Lower leg skin (tissue), 4 donors: ENCODE results near the gene NCBP3. TPM values are rescaled to one million over a fixed set of nuclear protein-coding genes. Genes with fewer than 3 reads are reported as not detected.

Source experiments
- DNase-seq, 2 donors: peaks; one replicate each; pipeline ENCODE4 v3.0.0-alpha.2; 2019; ENCODE audit warnings: low spot score in 2 of 2
- H3K4me3 ChIP-seq: fragments of 200-600 bp; sonication (generic); 2 replicates; pipeline ENCODE4 v1.5.1; 2017; ENCODE audit warnings: mild to moderate bottlenecking, low read depth; ENCODE audit not compliant: poor library complexity, severe bottlenecking
- POLR2A ChIP-seq, 2 donors: fragments of 450-650 bp; IDR thresholded peaks; one replicate each; pipeline ENCODE4 v1.6.1; 2016 to 2017; ENCODE audit warnings: antibody characterized with exemption in 2 of 2, mild to moderate bottlenecking in 1 of 2, moderate library complexity in 1 of 2
- WGBS, 2 donors: methylation state at CpG; one replicate each; pipeline ENCODE4 v1.1.5; 2018; 5-methylcytosine and 5-hydroxymethylcytosine counted together
- intact Hi-C: fragments of 100-400 bp; cut with DNase I; formaldehyde crosslinking; loops from one replicate; pipeline ENCODE4 v1.15.0; 2023; ENCODE audit warnings: low total_unique reads
- total RNA-seq, 4 donors: library from RNA; depleted of rRNA; stranded (reverse); fragments of >200 nt; gene quantifications; one replicate each; pipeline ENCODE4 v1.1.0, GENCODE V29; 2016
- TF ChIP-seq, protein P1 (sequence below), 3 donors: fragments of 450-650 bp; IDR thresholded peaks; one replicate each; pipeline ENCODE4 v1.5.1; 2016; ENCODE audit warnings: antibody characterized with exemption in 3 of 3, mild to moderate bottlenecking in 3 of 3, moderate library complexity in 2 of 3

NCBP3 gene
- total RNA-seq, 4 donors from 2014 or later = 21.6 to 24.4 (median 23.3) TPM

DNA sequence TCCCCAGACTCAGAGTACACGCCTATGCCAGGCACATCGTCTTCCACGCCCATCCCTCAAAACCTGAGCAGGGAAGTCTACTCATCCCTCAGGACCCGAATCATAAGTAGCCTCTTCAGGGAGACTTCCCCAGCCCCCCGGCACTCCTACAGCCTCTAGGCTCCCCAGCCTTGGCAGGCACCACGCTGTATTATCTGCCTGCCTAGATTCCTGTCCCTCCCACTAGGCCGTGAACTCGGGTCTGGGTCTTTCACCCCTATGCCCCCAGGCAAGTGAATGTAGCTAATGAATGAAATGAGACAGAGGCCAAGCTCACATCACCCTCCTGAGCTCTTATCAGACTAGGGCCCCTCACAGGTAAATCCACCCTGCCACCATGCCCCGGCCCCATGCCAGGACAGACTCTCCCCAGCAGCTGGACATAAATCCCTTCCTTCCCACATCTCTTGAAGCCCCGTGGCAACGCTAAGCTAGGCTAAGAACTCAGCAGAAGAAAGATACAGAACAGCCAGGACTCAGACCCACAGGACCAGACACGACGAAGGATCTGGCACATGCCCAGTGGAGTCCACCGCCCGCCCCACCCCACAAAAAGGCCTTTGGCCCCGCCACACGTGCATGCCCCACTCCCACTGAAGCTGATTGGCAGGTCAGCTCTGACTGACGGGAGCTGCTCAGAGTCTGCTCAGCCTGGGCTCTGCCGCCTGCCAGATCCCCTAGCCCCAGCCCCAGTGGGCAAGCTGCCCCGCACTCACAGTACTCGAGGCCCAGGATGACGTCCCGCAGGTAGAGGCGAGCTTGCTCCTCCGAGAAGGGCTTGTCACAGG lies 33.8 kb upstream of the NCBP3 start:
- 52% methylated on average over 16 to 25 of the region's 25 CpGs for WGBS, 2 donors
- no peak overlapping the region for H3K4me3 ChIP-seq
- TF ChIP-seq, protein P1, sequence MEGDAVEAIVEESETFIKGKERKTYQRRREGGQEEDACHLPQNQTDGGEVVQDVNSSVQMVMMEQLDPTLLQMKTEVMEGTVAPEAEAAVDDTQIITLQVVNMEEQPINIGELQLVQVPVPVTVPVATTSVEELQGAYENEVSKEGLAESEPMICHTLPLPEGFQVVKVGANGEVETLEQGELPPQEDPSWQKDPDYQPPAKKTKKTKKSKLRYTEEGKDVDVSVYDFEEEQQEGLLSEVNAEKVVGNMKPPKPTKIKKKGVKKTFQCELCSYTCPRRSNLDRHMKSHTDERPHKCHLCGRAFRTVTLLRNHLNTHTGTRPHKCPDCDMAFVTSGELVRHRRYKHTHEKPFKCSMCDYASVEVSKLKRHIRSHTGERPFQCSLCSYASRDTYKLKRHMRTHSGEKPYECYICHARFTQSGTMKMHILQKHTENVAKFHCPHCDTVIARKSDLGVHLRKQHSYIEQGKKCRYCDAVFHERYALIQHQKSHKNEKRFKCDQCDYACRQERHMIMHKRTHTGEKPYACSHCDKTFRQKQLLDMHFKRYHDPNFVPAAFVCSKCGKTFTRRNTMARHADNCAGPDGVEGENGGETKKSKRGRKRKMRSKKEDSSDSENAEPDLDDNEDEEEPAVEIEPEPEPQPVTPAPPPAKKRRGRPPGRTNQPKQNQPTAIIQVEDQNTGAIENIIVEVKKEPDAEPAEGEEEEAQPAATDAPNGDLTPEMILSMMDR (IDR thresholded peaks at IDR 0.05) = no peak
- TF ChIP-seq POLR2A (IDR thresholded peaks at IDR 0.05) = no peak
- no peak for DNase-seq
- intact Hi-C loops = no loop called here

DNA sequence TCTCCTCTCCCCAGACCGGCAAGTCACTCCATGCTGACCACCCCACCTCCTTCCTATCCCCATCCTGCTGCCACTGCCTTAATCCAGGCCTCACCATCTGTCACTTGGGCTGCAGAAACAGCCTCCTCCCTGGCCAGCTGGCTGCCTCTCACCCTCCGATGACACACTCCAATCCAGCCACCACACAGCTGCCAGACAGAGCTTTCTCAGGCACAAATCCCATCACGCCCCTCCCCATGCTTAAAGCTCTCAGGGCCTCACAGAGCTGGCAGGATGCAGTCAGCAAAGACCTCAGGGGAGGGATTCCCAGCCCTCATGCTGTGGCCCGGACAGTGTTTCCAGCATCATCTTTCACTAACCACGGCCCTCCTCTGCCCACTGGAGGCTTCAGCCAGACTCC lies 33.1 kb upstream of the NCBP3 start:
- no peak for TF ChIP-seq POLR2A (IDR thresholded peaks at IDR 0.05)
- TF ChIP-seq, protein P1 (IDR thresholded peaks at IDR 0.05) = no peak
- intact Hi-C loops = no loop called here
- DNase-seq = no peak
- no peak overlapping the region for H3K4me3 ChIP-seq
- 36 to 44% methylated on average over 4 to 5 of the region's 5 CpGs for WGBS, 2 donors

DNA sequence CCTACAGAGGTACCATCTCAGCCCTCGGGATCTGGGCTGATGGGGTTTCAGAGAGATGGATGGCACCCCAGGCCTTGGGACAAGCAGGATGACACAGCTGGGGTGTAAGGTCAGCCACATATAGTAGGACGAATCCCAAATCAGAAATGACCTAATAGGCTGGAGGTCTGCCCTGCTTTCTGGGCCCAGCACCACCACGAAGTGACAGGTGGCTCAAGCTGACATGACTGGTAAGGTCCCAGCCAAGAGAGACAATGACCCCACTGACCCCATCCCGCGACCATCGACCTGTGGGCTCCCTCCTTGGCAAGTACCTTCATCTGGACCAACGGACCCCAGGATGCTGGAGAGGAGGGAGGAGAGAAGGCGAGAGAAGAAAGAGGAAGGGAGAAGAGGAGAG lies 31.2 kb upstream of the NCBP3 start:
- TF ChIP-seq, protein P1 (IDR thresholded peaks at IDR 0.05) = no peak
- no peak for TF ChIP-seq POLR2A (IDR thresholded peaks at IDR 0.05)
- H3K4me3 ChIP-seq = no peak overlapping the region
- intact Hi-C loops = no loop called here
- no peak for DNase-seq
- 78 to 90% methylated on average over 7 to 8 of the region's 8 CpGs for WGBS, 2 donors

DNA sequence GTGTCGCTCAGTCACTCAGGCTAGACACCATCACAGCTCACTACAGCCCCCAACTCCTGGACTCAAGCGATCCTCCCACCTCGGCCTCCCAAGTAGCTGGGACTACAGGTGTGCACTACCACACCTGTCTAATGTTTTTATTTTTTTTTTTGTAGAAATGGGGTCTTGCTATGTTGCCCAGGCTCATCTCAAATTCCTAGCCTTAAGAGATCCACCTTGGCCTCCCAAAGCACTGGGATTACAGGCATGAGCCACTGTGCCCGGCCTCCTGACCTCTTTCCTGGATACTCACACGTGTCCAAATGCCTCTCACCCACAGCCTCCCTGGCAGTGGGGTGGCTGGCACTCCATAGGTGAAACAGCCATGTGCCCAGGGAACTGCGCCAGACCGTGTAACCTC lies 29.3 kb upstream of the NCBP3 start:
- no peak for DNase-seq
- H3K4me3 ChIP-seq = no peak overlapping the region
- intact Hi-C loops = no loop called here
- no peak for TF ChIP-seq POLR2A (IDR thresholded peaks at IDR 0.05)
- TF ChIP-seq, protein P1 (IDR thresholded peaks at IDR 0.05) = no peak
- 97 to 98% methylated on average over 7 of the region's 7 CpGs for WGBS, 2 donors

DNA sequence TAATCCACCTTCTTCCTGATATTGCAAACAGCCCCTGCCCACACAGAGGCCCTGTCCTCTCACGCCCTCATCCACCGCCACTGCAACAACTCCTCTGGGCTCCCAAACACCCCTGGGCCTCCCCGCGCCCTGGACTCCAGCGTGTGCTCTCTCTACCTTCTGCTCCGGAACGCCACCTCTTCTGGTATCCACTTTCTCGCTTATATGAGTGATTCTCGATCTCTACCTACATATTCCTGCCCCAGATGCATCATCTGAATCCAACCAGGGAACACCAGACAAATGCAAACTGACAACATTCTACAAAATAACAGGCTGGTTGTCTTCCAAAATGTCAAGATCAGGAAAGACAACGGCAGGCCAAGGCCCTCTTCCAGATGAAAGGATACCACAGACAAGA lies 27.8 kb upstream of the NCBP3 start:
- intact Hi-C loops = no loop called here

More for the DNA sequence above, 27.8 kb upstream of the NCBP3 start:
- 91 to 97% methylated on average over 10 of the region's 10 CpGs for WGBS, 2 donors
- no peak overlapping the region for H3K4me3 ChIP-seq
- TF ChIP-seq, protein P1 (IDR thresholded peaks at IDR 0.05) = no peak
- no peak for TF ChIP-seq POLR2A (IDR thresholded peaks at IDR 0.05)
- DNase-seq = no peak
